Midbrain (tissue), 1 donor: Measurements from ENCODE around the gene OCRL.

Experiments
- DNase-seq: peaks from one replicate; lab custom pipeline; 2025; lab: John Stamatoyannopoulos, UW

The OCRL gene

GRCh38 chrX:129540068-129540653 is at the start of gene OCRL:
Gene OCRL (plus strand): TSS chrX:129540259. CDS start chrX:129540440, 181 bp downstream.
- DNase-seq, result peak; percentile 62

- DNase-seq, result no peak
Measured at GRCh38 chrX:129490330-129490729, 49.7 kb upstream of the OCRL start.

GRCh38 chrX:129493643-129494042 is 46.4 kb upstream of the OCRL start:
- DNase-seq, result no peak

- DNase-seq, result no peak
Measured at GRCh38 chrX:129494887-129495286, 45.2 kb upstream of the OCRL start.

GRCh38 chrX:129495900-129496299 is 44.2 kb upstream of the OCRL start:
- DNase-seq, result no peak

GRCh38 chrX:129496625-129497024 is 43.4 kb upstream of the OCRL start:
- DNase-seq, result no peak

GRCh38 chrX:129497146-129497843 is 42.8 kb upstream of the OCRL start:
- DNase-seq, result no peak

GRCh38 chrX:129510331-129510730 is 29.7 kb upstream of the OCRL start:
- no peak for DNase-seq

GRCh38 chrX:129511689-129512088 is 28.4 kb upstream of the OCRL start:
- DNase-seq, result no peak

GRCh38 chrX:129512409-129512808 is 27.6 kb upstream of the OCRL start:
- no peak for DNase-seq

GRCh38 chrX:129516402-129516801 is 23.7 kb upstream of the OCRL start:
- no peak for DNase-seq

- DNase-seq, result no peak
Measured at GRCh38 chrX:129520151-129520550, 19.9 kb upstream of the OCRL start.

- DNase-seq, result peak; percentile 50
Measured at GRCh38 chrX:129522184-129523078, 17.6 kb upstream of the OCRL start.

- DNase-seq, result peak; percentile 11
Measured at GRCh38 chrX:129523079-129523911, 16.8 kb upstream of the OCRL start, which contains the start of gene SMARCA1. Gene SMARCA1 (minus strand): TSS chrX:129523490. CDS start chrX:129523370, 120 bp downstream.

- no peak for DNase-seq
Measured at GRCh38 chrX:129524250-129524850, 15.7 kb upstream of the OCRL start.

GRCh38 chrX:129525162-129525561 is 14.9 kb upstream of the OCRL start:
- DNase-seq, result no peak

- no peak for DNase-seq
Measured at GRCh38 chrX:129525896-129526295, 14.2 kb upstream of the OCRL start.

- DNase-seq, result no peak
Measured at GRCh38 chrX:129529685-129530281, 10.3 kb upstream of the OCRL start.

GRCh38 chrX:129530410-129530809 is 9.6 kb upstream of the OCRL start:
- no peak for DNase-seq

GRCh38 chrX:129531132-129531531 is 8.9 kb upstream of the OCRL start:
- DNase-seq, result no peak
